Measurements from ENCODE around the gene PRMT5.

- TF ChIP-seq TAF1 (IDR thresholded peaks at IDR 0.05; ENCODE audit: borderline replicate concordance, insufficient read depth, low read length), result no peak
- TF ChIP-seq REST (IDR thresholded peaks at IDR 0.05; ENCODE audit: insufficient read depth in 1 of 2, low read depth in 2 of 2, low read length in 2 of 2), result no peak
- no peak for TF ChIP-seq POLR2AphosphoS5 (IDR thresholded peaks at IDR 0.05; ENCODE audit: low read depth, low read length)
- no peak for TF ChIP-seq SIN3A (IDR thresholded peaks at IDR 0.05; ENCODE audit: borderline replicate concordance, insufficient read depth, low read length)
- TF ChIP-seq FOXP2 (optimal IDR thresholded peaks at IDR 0.05; ENCODE audit: borderline replicate concordance, extremely low read depth, extremely low read length, insufficient read depth), result no peak
Observed at GRCh38 chr14:22905627-22906026, 23.5 kb downstream of the PRMT5 start.
